Testis (tissue), 2 donors: ENCODE results near the gene CCDC167.

Source experiments
- CTCF ChIP-seq, 3 experiments: fragments of 450-650 bp in 2 of 3; fragments of 200-600 bp in 1 of 3; sonication (generic) in 1 of 3; IDR thresholded peaks; one replicate each; pipeline ENCODE4 v1.5.1; 2016 to 2019; ENCODE audit warnings: antibody characterized with exemption in 3 of 3, mild to moderate bottlenecking in 2 of 3, moderate library complexity in 1 of 3
- POLR2A ChIP-seq: fragments of 450-650 bp; IDR thresholded peaks from one replicate; pipeline ENCODE4 v1.6.1; 2017; ENCODE audit warnings: antibody characterized with exemption, mild to moderate bottlenecking, moderate library complexity

- no peak for TF ChIP-seq CTCF (IDR thresholded peaks at IDR 0.05)
- TF ChIP-seq POLR2A, result no peak
These were observed 25.4 kb downstream of the CCDC167 start for GRCh38 chr6:37474316-37474715.
